Fibroblast of peridontal ligament (primary cell): ENCODE data around the gene RXFP1.

Experiments
- DNase-seq: peaks from one replicate; pipeline ENCODE4 v3.0.0-alpha.2; 2010; ENCODE audit errors: extremely low read depth

RXFP1 gene

DNA sequence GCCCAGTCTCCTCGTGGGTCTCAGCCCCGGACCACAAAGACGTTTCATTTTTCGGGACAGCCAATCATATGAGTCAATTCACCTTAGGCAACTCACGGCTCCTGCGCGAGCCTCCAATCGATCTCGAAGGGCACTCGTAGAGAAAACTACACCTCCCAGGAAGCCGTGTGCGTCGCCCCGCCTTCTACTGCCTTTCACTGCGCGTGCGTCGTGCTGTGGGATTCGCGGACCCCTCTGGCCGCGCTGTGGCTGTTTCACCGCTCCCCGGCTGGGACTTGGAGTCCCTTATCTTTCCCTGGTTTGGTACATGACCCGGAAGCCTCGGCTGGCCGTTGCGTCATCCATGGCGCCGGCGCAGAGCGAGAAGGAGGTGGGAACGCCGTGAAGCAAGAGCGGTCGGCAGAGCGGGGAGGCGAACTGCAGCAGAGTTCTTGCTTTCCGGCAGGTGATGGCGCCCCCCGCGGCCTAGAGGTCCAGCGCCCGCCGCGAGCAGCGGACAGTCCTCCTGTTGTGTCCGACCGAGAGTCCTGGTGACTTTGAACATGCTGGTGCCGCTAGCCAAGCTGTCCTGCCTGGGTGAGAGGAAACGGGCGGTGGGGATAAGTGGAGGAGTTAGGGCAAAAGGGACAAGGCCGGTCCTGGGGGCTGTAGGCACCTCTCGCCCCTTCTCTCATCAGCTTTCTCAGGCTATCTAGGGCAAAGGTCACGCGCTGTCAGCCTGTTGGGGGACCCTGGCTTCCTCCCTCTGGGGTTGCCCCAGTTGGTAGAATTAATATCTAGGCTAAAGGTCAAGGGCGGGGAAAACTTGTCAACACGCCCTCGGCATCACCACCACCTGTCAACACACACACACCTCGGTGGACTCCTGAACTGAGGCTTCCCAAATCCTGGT is 150.5 kb downstream of the RXFP1 start, which contains the start of gene ETFDH:
Gene ETFDH (plus strand): TSS at position 382 of the 892 bp plus-strand sequence. CDS start 161 bp downstream, at position 543.
- peak; percentile 99 for DNase-seq

GRCh38 chr4:158673633-158674032 is 152.0 kb downstream of the RXFP1 start:
- DNase-seq: no peak

DNA sequence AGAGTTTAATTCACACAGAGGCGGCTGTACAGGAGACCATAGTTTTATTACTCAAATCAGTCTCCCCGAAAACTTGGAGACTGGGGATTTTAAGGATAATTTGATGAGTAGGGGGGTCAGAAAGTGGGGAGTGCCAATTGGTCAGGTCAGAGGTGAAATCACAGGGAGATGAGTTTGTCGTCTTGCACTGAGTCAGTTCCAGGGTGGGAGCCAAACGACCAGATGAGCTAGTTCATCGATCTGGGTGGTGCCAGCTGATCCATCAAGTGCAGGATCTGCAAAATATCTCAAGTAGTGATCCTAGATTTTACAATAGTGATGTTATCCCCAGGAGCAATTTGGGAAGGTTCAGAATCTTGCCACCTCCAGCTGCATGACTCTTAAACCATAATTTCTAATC is 154.4 kb downstream of the RXFP1 start:
- no peak for DNase-seq

DNA sequence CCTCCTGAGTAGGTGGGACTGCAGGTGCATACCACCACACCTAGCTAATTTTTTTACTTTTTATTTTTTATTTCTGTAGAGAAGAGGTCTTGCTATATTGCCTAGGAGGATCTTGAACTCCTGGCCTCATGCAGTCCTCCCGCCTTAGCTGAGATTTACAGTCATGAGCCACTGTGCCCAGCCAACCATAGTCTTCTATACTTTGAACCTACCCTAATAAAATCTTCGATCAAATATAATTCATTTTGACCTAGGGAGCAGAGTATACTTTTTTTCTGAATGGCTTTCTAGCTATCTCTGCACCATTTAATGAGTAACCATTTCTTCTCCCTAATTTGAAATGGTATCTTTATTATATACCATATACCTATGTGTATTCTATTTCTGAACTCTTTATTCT is 157.1 kb downstream of the RXFP1 start:
- DNase-seq: no peak

DNA sequence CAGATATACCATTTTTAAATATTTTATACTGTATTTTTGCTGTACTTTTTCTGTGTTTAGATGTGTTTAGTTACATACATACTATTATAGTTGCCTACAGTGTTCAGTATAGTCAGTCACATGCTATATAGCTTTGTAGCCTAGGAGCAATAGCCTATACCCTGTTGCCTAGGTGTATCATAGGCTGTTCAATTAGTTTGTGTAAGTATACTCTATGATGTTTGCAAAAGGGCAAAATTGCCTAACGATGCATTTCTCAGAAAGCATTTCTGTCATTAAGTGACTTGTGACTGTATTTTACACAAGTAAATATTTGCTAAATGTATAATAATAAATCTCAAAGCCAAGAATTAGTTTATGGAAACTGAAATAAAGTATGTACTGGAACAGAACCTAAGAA is 159.9 kb downstream of the RXFP1 start:
- DNase-seq: no peak

DNA sequence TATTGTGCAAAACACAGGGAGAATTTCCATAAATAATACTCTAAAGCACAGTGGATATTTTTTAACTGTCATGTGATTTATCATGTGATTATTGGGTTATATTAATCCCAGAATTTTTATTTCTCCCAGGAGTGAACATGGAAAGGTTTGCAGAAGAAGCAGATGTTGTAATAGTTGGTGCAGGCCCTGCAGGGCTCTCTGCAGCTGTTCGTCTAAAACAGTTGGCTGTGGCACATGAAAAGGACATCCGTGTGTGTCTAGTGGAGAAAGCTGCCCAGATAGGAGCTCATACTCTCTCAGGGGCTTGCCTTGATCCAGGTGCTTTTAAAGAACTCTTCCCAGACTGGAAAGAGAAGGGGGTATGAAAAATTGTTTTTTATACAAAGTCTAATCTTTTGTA is 160.4 kb downstream of the RXFP1 start:
- no peak for DNase-seq

GRCh38 chr4:158688813-158689212 is 167.1 kb downstream of the RXFP1 start:
- no peak for DNase-seq
